GM21723 (cell line): ENCODE results near the gene PLA2G7.
A peak's percentile ranks its signal among the peaks of the same experiment; 100 is the strongest.
"Not testable (repeated sequence)": the region's sequence is repeated elsewhere in the genome, so short reads cannot be mapped to it uniquely, and the experiment has no call there.

Experiments
- ATAC-seq: cut with Tn5 transposase; IDR thresholded peaks from one replicate; pipeline ENCODE4 v1.9.1; 2021; ENCODE audit warnings: mild to moderate bottlenecking, moderate library complexity; ENCODE audit not compliant: unreplicated experiment

Gene PLA2G7

DNA sequence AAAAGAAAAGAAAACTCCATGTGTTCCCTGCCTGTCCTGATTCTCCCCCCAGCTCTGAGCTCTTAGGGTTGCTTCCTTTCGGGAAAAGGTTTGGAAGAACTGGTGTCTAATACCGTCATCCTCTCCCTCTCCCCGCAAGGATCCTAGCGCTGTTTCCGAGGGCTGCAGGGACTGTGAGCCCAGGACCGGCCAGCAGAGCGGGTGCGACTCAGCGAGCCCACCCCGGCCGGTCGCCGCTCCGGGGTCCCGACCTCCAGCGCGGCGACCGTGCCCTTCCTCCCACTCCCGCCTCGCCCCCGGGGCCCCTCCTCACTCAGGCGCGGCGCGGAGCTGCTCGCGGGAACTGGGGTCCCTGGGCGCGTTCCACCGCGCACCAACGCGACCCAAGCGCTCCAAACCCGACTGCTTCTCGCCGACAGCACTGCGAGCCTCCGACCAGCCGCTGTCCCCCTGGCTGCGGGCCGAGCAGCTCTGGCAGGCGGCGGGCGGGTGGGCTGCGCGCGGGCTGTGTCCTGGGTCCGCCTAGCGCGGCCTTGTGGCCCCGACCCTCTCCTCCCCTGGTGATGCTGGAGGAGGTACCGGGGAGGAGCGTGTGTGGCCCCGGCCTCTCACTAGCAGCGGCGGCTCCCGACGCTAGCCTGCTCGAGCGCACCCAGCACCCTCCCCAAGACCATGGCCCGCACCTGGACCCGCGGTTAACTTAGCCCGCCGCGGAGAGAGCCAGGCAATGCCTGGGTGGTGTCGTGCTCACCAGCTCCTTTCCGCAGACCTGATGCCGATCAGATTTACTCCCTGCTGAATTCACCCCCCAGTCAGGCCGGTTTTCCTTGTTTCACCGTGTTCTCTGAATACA is at the start of gene PLA2G7:
PLA2G7 (minus strand) TSS at position 509 of the 853 bp plus-strand sequence. CDS start 12,484 bp downstream, outside the sequence.
- ATAC-seq = no peak

DNA sequence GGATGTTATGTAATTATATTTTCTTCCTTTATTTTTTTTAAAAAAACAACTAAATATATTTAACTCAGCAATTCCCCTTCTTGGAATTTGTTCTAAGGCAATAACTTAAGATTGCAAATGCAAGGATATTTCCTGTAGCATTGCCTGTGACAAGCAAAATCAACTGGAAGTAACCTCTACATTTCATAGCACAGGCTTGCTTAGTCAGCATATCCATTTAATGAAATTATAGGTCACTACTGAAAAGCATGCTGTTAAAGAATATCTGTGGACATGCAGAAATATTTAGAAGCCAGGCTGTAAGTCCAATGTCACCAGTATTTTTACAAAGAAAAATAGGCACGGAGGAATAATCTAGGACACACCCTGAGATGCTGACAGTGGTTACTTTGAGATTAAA is 49.4 kb upstream of the PLA2G7 start:
- ATAC-seq = no peak

DNA sequence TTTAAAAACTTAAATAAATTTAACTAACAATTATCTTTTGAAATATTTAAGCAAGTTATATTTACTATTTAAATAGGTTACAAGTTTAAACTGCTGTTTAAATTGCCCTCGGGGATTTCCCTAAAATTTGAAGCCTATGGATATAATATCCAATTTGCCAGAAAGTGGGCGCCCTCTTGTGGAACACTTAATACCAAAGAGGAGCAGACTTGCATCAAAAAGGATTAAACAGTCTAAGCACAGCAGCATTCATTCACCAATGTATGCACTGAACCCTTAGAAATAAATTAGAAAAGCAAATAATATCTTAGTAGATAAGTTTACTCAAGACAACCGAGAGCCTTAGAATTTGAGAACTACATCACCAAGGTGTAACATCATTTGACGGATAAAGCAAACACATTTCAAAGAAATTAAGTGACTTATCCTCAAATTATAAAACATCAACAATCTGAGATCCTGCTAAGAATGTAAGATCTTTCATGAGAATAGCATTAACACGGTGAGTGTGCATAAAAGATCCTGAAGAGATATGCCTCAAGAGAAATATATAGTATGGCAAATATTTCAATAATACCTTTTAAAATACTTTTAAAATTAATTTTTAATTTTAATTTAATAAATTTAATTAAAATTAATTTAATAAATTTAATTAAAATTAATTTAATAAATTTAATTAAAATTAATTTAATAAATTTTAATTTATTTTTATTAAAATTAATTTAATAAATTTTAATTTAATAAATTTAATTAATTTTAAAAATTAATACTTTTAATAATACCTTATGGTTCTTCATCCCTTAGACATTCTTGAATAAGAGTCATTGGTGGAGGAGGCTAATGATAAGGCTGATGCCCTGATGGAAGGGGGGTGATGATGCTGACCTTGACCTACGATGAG is 46.6 kb upstream of the PLA2G7 start:
- no peak for ATAC-seq

DNA sequence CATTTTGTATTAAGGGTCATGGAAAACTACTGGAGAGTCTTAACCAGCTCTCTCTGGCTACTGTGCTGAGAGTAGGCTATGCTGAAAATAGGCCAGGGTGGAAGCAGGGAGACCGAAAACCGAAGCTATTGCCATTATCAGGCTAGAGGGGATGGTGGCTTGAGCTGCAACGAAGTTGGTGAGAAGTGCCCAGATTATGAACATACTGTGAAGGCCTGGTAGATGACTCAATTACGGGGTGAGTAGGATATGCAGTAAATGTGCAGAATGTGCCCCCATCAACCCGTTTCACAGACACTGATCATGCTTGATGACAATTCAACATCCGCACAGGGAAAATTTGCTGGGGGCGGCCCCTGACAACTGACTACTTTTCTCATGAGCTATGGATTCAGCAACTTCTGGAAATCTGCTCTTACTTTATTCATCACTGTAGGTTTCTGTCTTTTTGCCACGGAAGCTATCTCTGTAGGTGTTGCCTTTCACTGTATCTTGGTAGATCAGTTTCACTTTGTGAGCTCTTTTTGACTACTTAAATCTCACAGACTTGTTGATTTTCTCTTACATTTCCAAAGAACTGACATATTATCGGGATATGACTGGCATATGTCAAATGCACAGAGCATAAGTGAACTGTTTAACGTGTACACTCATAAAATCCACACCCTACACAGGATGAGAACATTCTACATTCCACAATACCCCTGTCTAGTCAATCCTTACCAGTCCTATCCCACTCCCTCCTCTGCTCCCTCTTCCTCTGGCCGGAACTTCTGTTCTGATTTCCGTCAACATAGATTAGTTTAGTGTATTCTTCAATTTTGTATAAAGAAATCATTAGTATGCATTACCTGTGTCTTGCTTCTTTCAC is 42.5 kb upstream of the PLA2G7 start:
- no peak for ATAC-seq

GRCh38 chr6:46776070-46776712 is 41.0 kb upstream of the PLA2G7 start:
- ATAC-seq = no peak

- ATAC-seq = not testable (repeated sequence)
Measured at GRCh38 chr6:46774736-46775135, 39.6 kb upstream of the PLA2G7 start.

DNA sequence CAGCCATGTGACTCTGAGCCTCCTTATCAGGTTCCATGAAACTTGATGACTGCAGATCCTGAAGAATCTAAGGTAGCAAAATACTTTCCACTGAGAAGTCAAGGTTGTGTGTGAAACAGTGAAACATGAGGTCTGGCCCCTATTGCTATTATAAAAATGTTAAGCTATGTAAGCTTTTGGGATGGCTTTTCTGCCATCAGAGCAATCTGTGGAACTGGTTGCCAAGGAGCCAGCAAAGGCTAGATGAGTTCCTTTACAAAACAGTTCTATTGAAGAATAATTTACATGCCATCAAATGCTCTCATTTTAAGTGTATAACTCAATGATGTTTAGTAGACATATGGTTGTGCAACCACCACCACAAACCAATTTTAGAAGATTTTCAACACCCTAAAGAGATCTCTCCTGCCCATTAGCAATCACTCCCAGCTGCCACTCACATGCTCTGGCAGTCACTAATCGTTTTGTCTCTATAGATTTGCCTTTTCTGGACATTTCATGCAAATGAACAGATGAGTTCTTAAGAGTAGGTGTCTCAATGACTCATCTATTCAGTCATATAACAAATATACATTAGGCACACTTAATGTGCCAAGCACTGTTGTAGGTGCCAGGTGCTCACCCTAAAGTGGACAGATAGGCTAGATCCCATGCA is 38.2 kb upstream of the PLA2G7 start:
- ATAC-seq = peak; percentile 6

- ATAC-seq = peak; percentile 78
Measured at GRCh38 chr6:46772762-46773161, 37.6 kb upstream of the PLA2G7 start.

DNA sequence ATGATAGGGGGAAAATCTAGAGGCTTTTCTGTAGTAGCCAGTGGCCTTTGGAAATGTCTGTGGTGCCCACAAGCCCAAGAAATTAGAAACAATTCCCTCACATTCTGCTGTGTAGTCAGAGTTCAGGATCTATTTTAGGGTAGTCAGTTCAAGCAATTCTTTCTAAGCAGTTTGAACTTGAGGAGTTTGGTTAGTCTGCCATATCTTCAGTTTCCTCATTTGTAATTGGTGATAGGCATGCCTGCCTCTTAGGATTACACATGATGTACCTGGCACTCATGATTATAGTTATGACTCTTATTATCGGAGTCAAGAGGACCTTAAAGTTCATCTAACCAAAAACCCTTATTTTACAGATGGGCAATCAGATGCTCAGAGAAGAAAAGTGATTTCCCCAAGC is 36.8 kb upstream of the PLA2G7 start:
- ATAC-seq = no peak

GRCh38 chr6:46764961-46765360 is 29.8 kb upstream of the PLA2G7 start:
- ATAC-seq = no peak

- not testable (repeated sequence) for ATAC-seq
Measured at GRCh38 chr6:46764280-46764679, 29.1 kb upstream of the PLA2G7 start.

DNA sequence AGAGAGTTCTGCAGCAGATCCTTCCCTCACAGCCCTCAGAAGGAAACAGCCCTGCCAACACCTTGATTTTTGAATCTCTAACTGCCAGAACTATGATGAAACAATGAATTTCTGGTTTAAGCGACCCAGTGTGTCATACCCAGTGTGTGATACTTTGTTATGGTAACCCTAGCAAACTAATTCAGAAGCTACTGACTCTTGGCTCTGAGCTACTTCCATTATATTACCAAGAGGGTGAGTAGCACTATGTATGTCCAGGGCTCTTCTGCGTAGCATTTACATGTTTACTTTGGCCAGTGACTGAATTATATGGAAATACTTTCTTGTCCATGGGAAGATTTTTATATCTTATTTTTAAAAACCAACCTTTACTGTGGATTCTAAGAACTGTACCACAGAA is 28.3 kb upstream of the PLA2G7 start:
- ATAC-seq = no peak

DNA sequence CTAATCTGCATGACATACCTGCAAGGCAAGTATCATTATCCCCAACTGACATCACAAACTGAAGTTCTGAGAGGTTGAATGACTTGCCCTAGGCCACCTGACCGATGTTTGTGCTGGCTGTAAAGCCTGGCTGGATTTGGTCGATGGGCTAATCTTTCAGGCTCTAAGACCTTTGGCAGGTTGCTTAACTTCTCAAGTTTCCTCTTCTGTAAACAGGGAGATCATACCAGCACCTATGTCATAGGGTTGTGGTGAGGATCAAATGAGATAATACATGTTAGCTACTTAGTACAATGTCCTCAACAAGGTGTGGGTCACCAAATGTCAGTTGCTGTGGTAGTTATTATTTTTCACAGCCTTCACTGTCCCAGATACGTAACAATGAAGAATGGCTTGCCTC is 25.8 kb upstream of the PLA2G7 start:
- ATAC-seq = no peak

- ATAC-seq = no peak
Measured at GRCh38 chr6:46758960-46759753, 24.0 kb upstream of the PLA2G7 start.

- no peak for ATAC-seq
Measured at GRCh38 chr6:46757214-46757596, 22.0 kb upstream of the PLA2G7 start.

DNA sequence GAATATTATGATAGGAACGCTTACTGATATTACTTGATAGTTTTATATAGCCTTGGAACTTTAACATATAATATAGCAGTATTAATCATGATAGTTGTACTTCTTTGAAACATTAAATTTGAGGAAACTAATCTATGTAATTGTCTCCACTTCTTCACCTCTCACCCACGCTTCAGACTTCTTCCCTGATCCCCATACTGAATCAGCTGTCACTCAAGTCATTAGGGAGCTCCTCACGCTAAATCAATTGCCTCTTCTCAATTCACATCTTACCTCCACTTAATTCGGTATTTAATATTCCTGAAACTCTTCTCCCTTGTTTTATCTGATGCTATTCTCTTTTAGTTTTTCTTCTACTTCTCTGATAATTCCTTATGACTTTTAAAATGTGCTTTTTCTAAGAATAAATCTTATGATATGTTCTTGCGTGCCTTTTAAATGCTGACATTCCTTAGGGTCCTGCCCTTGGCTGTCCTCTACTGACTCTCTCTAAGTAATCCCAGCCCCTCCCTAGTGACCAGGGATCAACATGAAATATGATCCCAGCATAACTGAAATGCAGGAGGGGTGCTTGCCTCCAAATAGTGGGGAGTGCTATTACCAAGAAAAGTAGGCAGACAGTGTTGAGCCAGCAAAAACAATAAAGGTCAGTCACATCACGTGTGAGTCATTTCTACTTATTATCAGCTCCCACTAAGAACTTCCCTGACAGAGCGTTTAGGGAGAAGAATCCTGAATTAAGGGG is 21.5 kb upstream of the PLA2G7 start:
- no peak for ATAC-seq

GRCh38 chr6:46755865-46756264 is 20.7 kb upstream of the PLA2G7 start:
- no peak for ATAC-seq

DNA sequence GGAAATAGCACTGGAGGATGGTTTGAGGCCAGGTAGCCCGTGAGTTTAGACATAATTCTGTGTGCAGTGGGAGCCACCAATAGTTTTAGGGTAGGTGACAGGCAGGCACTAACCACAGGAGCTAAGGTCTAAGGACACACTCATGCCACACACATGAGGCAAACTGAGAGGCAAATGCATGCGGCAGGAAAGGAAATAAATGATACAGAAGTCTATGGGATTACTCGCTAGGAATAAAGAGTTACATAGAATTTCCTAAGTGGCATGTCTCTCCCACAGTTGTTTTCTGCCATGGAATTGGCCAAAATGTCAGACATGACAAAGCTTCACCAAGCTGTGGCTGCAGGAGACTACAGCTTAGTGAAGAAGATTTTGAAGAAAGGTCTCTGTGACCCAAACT is 16.5 kb upstream of the PLA2G7 start:
- ATAC-seq = no peak
